K562 (cell line): ENCODE results near the gene SLC13A4. TPM values are rescaled to one million over a fixed set of nuclear protein-coding genes. Genes with fewer than 3 reads are reported as not detected.

Source experiments
- ASH1L ChIP-seq: fragments of 450-650 bp; IDR thresholded peaks from 2 replicates; pipeline ENCODE4 v1.6.1; 2018; ENCODE audit warnings: borderline replicate concordance, mild to moderate bottlenecking, low read depth; ENCODE audit not compliant: partially characterized antibody
- CEBPG ChIP-seq, 3 experiments: fragments of 200-800 bp in 1 of 3; sonication (Bioruptor generic) in 1 of 3; sonication (generic) in 1 of 3; formaldehyde crosslinking in 1 of 3; IDR thresholded peaks in 2 of 3; conservative IDR thresholded peaks in 1 of 3; 2 replicates each; pipeline versions ENCODE4 v1.6.1 to v1.8.0; 2016 to 2022; ENCODE audit warnings: missing compliant biosample characterization in 2 of 3, missing genetic modification characterization in 2 of 3, mild to moderate bottlenecking in 1 of 3, missing genetic modification reagents in 1 of 3
- ELK3 ChIP-seq: fragments of 450-650 bp; formaldehyde crosslinking; IDR thresholded peaks from 2 replicates; pipeline ENCODE4 v1.4.0; 2020; ENCODE audit warnings: mild to moderate bottlenecking
- ERF ChIP-seq: fragments of 450-650 bp; formaldehyde crosslinking; IDR thresholded peaks from 2 replicates; pipeline ENCODE4 v1.4.0; 2020; ENCODE audit warnings: mild to moderate bottlenecking, mixed read lengths
- FIP1L1 ChIP-seq: fragments of 200-400 bp; formaldehyde crosslinking; IDR thresholded peaks from 2 replicates; pipeline ENCODE4 v1.6.1; 2018; ENCODE audit warnings: mild to moderate bottlenecking, low read depth, low read length; ENCODE audit not compliant: poor library complexity, severe bottlenecking
- GMEB1 ChIP-seq: fragments of 250-450 bp; sonication (Bioruptor Pico); IDR thresholded peaks from 2 replicates; pipeline ENCODE4 v1.4.0; 2020; ENCODE audit warnings: mild to moderate bottlenecking
- HNRNPK ChIP-seq: fragments of 200-400 bp; formaldehyde crosslinking; IDR thresholded peaks from one replicate; pipeline ENCODE4 v1.6.1; 2018; ENCODE audit warnings: mild to moderate bottlenecking, low read depth, low read length; ENCODE audit not compliant: poor library complexity, severe bottlenecking
- HOXB6 ChIP-seq: fragments of 250-450 bp; sonication (Bioruptor Pico); IDR thresholded peaks from 2 replicates; pipeline ENCODE4 v1.5.1; 2022; ENCODE audit warnings: mild to moderate bottlenecking, borderline replicate concordance
- MCM7 ChIP-seq, 2 experiments: fragments of 450-650 bp; IDR thresholded peaks; 2 replicates each; pipeline ENCODE4 v1.6.1; 2016 to 2018
- NR2F6 ChIP-seq: fragments of 450-650 bp; formaldehyde crosslinking; IDR thresholded peaks from 2 replicates; pipeline ENCODE4 v1.4.0; 2020; ENCODE audit warnings: mild to moderate bottlenecking
- ZNF224 ChIP-seq: sonication (generic); formaldehyde crosslinking; IDR thresholded peaks from 2 replicates; pipeline ENCODE4 v1.8.0; 2022; ENCODE audit warnings: mild to moderate bottlenecking, missing genetic modification reagents
- ZNF277 ChIP-seq: fragments of 250-450 bp; sonication (Bioruptor Pico); IDR thresholded peaks from 2 replicates; pipeline ENCODE4 v1.8.0; 2022; ENCODE audit warnings: inconsistent platforms, mild to moderate bottlenecking, moderate library complexity, borderline replicate concordance
- ZNF318 ChIP-seq, 2 experiments: fragments of 450-650 bp; IDR thresholded peaks; 2 replicates each; pipeline ENCODE4 v1.6.1; 2016; ENCODE audit warnings: mild to moderate bottlenecking in 2 of 2, borderline replicate concordance in 1 of 2, low read depth in 1 of 2, moderate library complexity in 1 of 2
- ZNF766 ChIP-seq: fragments of 200-800 bp; sonication (Bioruptor generic); conservative IDR thresholded peaks from 2 replicates; pipeline ENCODE4 v1.6.1; 2016; ENCODE audit warnings: missing genetic modification characterization, missing compliant biosample characterization
- polyA plus RNA-seq, 8 experiments: library from polyadenylated mRNA; depleted of rRNA in 4 of 8; stranded (reverse) in 5 of 8; unstranded in 3 of 8; fragments of >200 nt; fragmentation: Nextera tagmentation in 2 of 8; fragmentation: Illumina TruSeq in 1 of 8; extraction: Ambion mirVana in 2 of 8; extraction: Trizol in 1 of 8; gene quantifications; 2 replicates each; pipeline versions ENCODE4 v1.2.1 to v1.2.3, GENCODE V29; 2011 to 2014; ENCODE audit warnings: inconsistent platforms in 1 of 8, missing spikeins in 1 of 8
- total RNA-seq, 7 experiments: library from RNA; depleted of rRNA in 6 of 7; stranded (reverse); fragments of >200 nt in 6 of 7; fragmentation: Illumina TruSeq in 2 of 7; extraction: Trizol in 2 of 7; gene quantifications; 2 replicates each; pipeline versions ENCODE4 v1.2.1 to v1.2.3, GENCODE V29; 2011 to 2021; ENCODE audit warnings: low replicate concordance in 1 of 7

Gene SLC13A4
- total and polyA plus RNA-seq, 9 of the 15 experiments (the other 6 are each of a cell fraction or from before 2014, with no cell fraction given): 0.11 to 1.0 (median 0.36) TPM

- 0 out of 2 replicates have a peak, but pooled peaks have one; percentile 6 for TF ChIP-seq ELK3 (CRISPR knock-in tag)
- no peak for TF ChIP-seq MCM7 (IDR thresholded peaks at IDR 0.05)
- no peak for TF ChIP-seq ASH1L
- TF ChIP-seq ZNF318 (IDR thresholded peaks at IDR 0.05; ENCODE audit: borderline replicate concordance in 1 of 2, low read depth in 1 of 2): no peak; a peak in 1 of 4 replicates
- TF ChIP-seq GMEB1 (CRISPR knock-in tag): no peak
- no peak for TF ChIP-seq ERF (CRISPR knock-in tag)
- no peak for TF ChIP-seq HNRNPK
- no peak for TF ChIP-seq ZNF277 (CRISPR knock-in tag)
- no peak for TF ChIP-seq NR2F6 (CRISPR knock-in tag)
- 0 out of 2 replicates have a peak, but pooled peaks have one; percentile 26 for TF ChIP-seq ZNF224 (CRISPR knock-in tag)
- peak; percentile 82 for TF ChIP-seq CEBPG (CRISPR knock-in tag; IDR thresholded peaks at IDR 0.05)
- peak; percentile 73 to 96 for TF ChIP-seq CEBPG (tag; conservative IDR thresholded peaks at IDR 0.05 in 1 of 2, IDR thresholded peaks at IDR 0.05 in 1 of 2)
- TF ChIP-seq ZNF766 (CRISPR knock-in tag): peak; percentile 66; the same call in 1 of the 2 replicates
- TF ChIP-seq HOXB6: no peak
- TF ChIP-seq FIP1L1: no peak
Measured at GRCh38 chr7:135664046-135664589, 63.9 kb downstream of the SLC13A4 start (continued).
